ENCODE results near the gene DDX59. TPM values are rescaled to one million over a fixed set of nuclear protein-coding genes. Genes with fewer than 3 reads are reported as not detected.

DDX59 gene
- total RNA-seq, 1 donor from 2014 or later, result 19.0 TPM

- no peaks in the 10 kb centered on the region for H3K4me1 Mint-ChIP-seq (ENCODE audit: unreplicated experiment)
- DNase-seq (ENCODE audit: extremely low spot score, unreplicated experiment), result no peak
- H3K9me3 Mint-ChIP-seq, result no peaks in the 10 kb centered on the region
- H3K27me3 Mint-ChIP-seq, result no peaks in the 10 kb centered on the region
- no peak for TF ChIP-seq CTCF (conservative IDR thresholded peaks at IDR 0.05)
- no peak overlapping the region for H3K27ac Mint-ChIP-seq
- no peak overlapping the region for H3K4me3 Mint-ChIP-seq
- peaks cover 53% of the 10 kb centered on the region for H3K36me3 Mint-ChIP-seq
Observed at GRCh38 chr1:200659269-200659668, 10.4 kb downstream of the DDX59 start.

- Mint-ChIP-seq H3K27me3 (no peaks in the 10 kb centered on the region), H3K27ac (no peak overlapping the region), H3K4me3 (no peak overlapping the region), H3K36me3 (peaks cover 55% of the 10 kb centered on the region), H3K9me3 (no peaks in the 10 kb centered on the region), H3K4me1 (ENCODE audit: unreplicated experiment) (peaks cover 6% of the 10 kb centered on the region)
- DNase-seq (ENCODE audit: extremely low spot score, unreplicated experiment), result no peak
- TF ChIP-seq CTCF (conservative IDR thresholded peaks at IDR 0.05), result no peak
Observed at GRCh38 chr1:200658037-200658818, 11.5 kb downstream of the DDX59 start.

GRCh38 chr1:200654660-200655059, 15.0 kb downstream of the DDX59 start:
- no peak for TF ChIP-seq CTCF (conservative IDR thresholded peaks at IDR 0.05)
- no peaks in the 10 kb centered on the region for H3K9me3 Mint-ChIP-seq
- H3K27ac Mint-ChIP-seq, result no peak overlapping the region
- no peaks in the 10 kb centered on the region for H3K27me3 Mint-ChIP-seq
- H3K4me1 Mint-ChIP-seq (ENCODE audit: unreplicated experiment), result peaks cover 11% of the 10 kb centered on the region
- no peak overlapping the region for H3K4me3 Mint-ChIP-seq
- DNase-seq (ENCODE audit: extremely low spot score, unreplicated experiment), result no peak
- H3K36me3 Mint-ChIP-seq, result peaks cover 39% of the 10 kb centered on the region

- H3K4me1 Mint-ChIP-seq (ENCODE audit: unreplicated experiment), result peaks cover 11% of the 10 kb centered on the region
- peak overlapping the region; percentile 43 for H3K27ac Mint-ChIP-seq
- no peaks in the 10 kb centered on the region for H3K27me3 Mint-ChIP-seq
- no peak overlapping the region for H3K4me3 Mint-ChIP-seq
- DNase-seq (ENCODE audit: extremely low spot score, unreplicated experiment), result no peak
- TF ChIP-seq CTCF (conservative IDR thresholded peaks at IDR 0.05), result no peak
- H3K36me3 Mint-ChIP-seq, result peaks cover 42% of the 10 kb centered on the region
- no peaks in the 10 kb centered on the region for H3K9me3 Mint-ChIP-seq
Observed at GRCh38 chr1:200653022-200653462, 16.7 kb downstream of the DDX59 start.

- H3K27ac Mint-ChIP-seq, result no peak overlapping the region
- H3K9me3 Mint-ChIP-seq, result no peaks in the 10 kb centered on the region
- no peak overlapping the region for H3K4me3 Mint-ChIP-seq
- H3K36me3 Mint-ChIP-seq, result peaks cover 39% of the 10 kb centered on the region
- H3K4me1 Mint-ChIP-seq (ENCODE audit: unreplicated experiment), result peaks cover 11% of the 10 kb centered on the region
- DNase-seq (ENCODE audit: extremely low spot score, unreplicated experiment), result no peak
- no peaks in the 10 kb centered on the region for H3K27me3 Mint-ChIP-seq
- no peak for TF ChIP-seq CTCF (conservative IDR thresholded peaks at IDR 0.05)
Observed at GRCh38 chr1:200652378-200652777, 17.3 kb downstream of the DDX59 start.

All from type B pancreatic cell (in vitro differentiated cells).